Subcutaneous adipose tissue (tissue), 4 donors: Measurements from ENCODE around the gene ZNF775. TPM values are rescaled to one million over a fixed set of nuclear protein-coding genes. Genes with fewer than 3 reads are reported as not detected.

Experiments used
- total RNA-seq, 4 donors: library from RNA; depleted of rRNA; stranded (reverse); fragments of >200 nt; gene quantifications; one replicate each; pipeline ENCODE4 v1.1.0, GENCODE V29; 2016
- TF ChIP-seq, protein P1 (sequence below): fragments of 450-650 bp; IDR thresholded peaks from one replicate; pipeline ENCODE4 v1.5.1; 2016; ENCODE audit warnings: low read depth, mild to moderate bottlenecking, control low read depth, antibody characterized with exemption, moderate library complexity

Gene ZNF775
- total RNA-seq = 1 to 10 TPM in 3 of 4 donors, under 1 TPM in 1; 0.49 to 4.2 (median 1.9) TPM

- TF ChIP-seq, protein P1, sequence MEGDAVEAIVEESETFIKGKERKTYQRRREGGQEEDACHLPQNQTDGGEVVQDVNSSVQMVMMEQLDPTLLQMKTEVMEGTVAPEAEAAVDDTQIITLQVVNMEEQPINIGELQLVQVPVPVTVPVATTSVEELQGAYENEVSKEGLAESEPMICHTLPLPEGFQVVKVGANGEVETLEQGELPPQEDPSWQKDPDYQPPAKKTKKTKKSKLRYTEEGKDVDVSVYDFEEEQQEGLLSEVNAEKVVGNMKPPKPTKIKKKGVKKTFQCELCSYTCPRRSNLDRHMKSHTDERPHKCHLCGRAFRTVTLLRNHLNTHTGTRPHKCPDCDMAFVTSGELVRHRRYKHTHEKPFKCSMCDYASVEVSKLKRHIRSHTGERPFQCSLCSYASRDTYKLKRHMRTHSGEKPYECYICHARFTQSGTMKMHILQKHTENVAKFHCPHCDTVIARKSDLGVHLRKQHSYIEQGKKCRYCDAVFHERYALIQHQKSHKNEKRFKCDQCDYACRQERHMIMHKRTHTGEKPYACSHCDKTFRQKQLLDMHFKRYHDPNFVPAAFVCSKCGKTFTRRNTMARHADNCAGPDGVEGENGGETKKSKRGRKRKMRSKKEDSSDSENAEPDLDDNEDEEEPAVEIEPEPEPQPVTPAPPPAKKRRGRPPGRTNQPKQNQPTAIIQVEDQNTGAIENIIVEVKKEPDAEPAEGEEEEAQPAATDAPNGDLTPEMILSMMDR = no peak
These were observed at the start of gene ZNF775 for GRCh38 chr7:150378853-150379440. ZNF775 (plus strand) TSS chr7:150379330; CDS start chr7:150388471, 9,141 bp downstream.

DNA sequence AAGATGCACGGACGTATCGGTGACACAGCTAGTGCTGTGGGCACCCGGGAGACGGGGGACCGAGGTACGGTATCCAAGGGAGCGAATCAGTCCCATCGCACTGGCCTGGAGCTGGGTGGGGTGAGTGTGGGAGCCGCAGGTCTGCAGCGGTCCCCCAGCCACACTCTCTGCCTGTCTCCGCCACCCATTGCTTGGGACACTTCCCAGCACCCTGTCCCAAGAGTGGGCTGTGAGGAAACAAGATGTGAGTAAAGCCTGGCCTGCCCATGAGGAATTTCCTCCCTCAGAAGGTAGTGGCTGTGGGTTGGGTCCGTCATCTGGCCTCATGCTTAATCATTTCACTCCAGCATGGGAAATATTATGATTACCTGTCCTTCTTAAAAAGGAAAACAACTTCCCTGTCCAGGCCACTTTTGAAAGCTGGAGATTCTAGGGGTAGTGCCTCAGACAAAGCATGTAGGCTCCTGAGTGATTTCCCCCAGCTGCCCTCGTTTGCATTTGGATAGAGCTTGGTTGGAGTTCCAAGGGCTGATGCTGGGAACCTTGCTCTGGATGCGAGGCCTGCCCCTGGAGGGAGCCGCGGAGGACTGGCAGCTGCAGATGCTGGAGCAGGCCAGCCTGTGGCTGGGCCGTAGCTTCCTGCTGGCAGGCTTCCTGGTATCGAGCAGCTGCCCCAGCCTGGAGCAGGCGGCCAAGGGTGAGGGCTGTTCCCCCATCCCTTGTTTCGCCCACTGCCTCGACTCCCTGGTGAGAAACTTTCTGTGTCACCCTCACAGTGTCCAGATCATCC lies 49.6 kb upstream of the ZNF775 start:
- TF ChIP-seq, protein P1 = no peak

DNA sequence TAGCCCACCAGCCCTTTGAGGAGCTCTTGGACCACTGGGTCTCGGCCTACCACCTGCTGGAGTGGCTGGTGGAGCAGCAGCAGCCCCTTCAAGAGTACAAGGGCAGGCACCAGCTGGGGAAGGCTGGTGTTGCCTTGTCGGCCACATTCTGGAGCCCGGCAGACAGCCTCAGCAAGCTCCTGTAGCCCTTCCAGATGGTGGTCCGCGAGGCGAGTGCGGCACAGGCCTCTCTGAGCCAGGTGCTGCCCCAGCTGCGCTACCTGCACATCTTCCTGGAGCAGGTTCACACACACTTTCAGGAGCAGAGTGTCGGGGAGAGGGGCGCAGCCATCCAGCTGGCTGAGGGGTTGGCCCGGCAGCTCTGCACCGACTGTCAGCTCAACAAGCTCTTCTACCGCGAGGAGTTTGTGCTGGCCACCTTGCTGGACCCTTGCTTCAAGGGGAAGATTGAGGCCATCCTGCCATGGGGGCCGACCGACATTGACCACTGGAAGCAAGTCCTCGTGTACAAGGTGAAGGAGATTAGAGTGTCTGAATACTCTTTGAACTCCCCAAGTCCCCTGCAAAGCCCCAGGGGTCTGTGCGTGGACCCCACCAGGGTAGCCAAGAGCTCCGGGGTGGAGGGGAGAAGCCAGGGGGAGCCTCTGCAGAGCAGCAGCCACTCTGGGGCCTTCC lies 48.8 kb upstream of the ZNF775 start:
- TF ChIP-seq, protein P1 = no peak

DNA sequence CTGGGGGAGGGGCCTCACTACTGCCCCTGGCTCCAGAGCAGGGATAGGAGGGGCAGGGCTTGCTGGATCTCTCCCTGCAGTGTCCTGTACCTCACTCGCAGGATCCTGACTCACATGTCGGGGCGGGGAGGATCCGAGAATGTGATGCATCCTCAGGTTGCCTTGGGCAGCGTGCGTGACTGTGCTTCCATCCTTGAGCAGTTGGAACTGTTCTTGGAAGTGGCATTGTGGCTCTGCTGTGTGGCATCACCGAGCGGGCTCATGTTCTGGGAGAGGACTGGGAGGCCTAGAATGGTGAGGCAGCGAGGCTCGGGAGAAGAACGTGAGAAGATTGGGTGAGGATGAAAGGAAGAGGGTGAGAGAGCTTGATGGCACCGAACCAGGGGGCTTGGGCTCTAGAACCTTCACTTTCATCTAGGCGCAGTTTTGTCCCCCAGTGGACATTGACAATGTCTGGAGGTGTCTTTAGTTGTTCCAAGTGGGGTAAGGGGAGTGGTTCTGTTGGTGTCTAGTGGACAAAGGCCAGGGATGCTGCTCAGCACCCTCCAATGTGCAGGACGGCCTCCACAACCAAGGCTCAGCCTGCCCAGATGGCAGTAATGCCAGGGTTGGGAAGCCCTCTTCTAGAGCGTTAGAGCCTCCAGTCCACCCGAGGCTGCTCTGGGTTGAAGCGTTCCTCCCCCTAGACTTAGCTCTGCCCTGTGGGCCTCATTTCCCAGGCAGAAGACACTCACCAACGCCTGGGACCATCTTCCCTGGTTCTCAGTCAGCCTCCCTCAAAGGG lies 46.1 kb upstream of the ZNF775 start:
- TF ChIP-seq, protein P1 = no peak

- TF ChIP-seq, protein P1 = no peak
These were observed 45.5 kb upstream of the ZNF775 start for GRCh38 chr7:150333659-150334058.

- TF ChIP-seq, protein P1 = no peak
These were observed 45.0 kb upstream of the ZNF775 start for GRCh38 chr7:150334108-150334507.
